Measurements from ENCODE around the gene EPHB1. TPM values are rescaled to one million over a fixed set of nuclear protein-coding genes. Genes with fewer than 3 reads are reported as not detected.

EPHB1 gene
- total RNA-seq, 4 donors from 2014 or later = 11.1 to 14.2 (median 13.0) TPM

GRCh38 chr3:135041601-135042000 lies 246.5 kb downstream of the EPHB1 start:
- no peak overlapping the region for H3K4me3 ChIP-seq (ENCODE audit: low read depth, poor library complexity, severe bottlenecking)
- TF ChIP-seq POLR2A (IDR thresholded peaks at IDR 0.05) (no peak), CTCF (IDR thresholded peaks at IDR 0.05) (no peak)
- intact Hi-C loops (cut with DNase I; ENCODE audit: low total_unique reads) = no loop called here
- 83 to 90% methylated on average over 2 of the region's 2 CpGs for WGBS, 2 donors
- no peak for DNase-seq (ENCODE audit: low spot score in 2 of 2)

GRCh38 chr3:135047061-135047460 lies 252.0 kb downstream of the EPHB1 start:
- H3K4me3 ChIP-seq (ENCODE audit: low read depth, poor library complexity, severe bottlenecking) = no peak overlapping the region
- no peak for DNase-seq (ENCODE audit: low spot score in 2 of 2)
- WGBS, 2 donors = 86 to 91% methylated on average over 4 of the region's 4 CpGs
- intact Hi-C loops (cut with DNase I; ENCODE audit: low total_unique reads) = no loop called here
- TF ChIP-seq POLR2A (IDR thresholded peaks at IDR 0.05) (no peak), CTCF (IDR thresholded peaks at IDR 0.05) (no peak)

- 79 to 94% methylated on average over 3 of the region's 3 CpGs for WGBS, 2 donors
- no peak overlapping the region for H3K4me3 ChIP-seq (ENCODE audit: low read depth, poor library complexity, severe bottlenecking)
- TF ChIP-seq POLR2A (IDR thresholded peaks at IDR 0.05) (no peak), CTCF (IDR thresholded peaks at IDR 0.05) (no peak)
- intact Hi-C loops (cut with DNase I; ENCODE audit: low total_unique reads) = no loop called here
- DNase-seq (ENCODE audit: low spot score in 2 of 2) = no peak
Observed at GRCh38 chr3:135050536-135050935, 255.5 kb downstream of the EPHB1 start.

GRCh38 chr3:135051409-135051973 lies 256.4 kb downstream of the EPHB1 start:
- TF ChIP-seq CTCF (IDR thresholded peaks at IDR 0.05) = no peak
- no peak for TF ChIP-seq POLR2A (IDR thresholded peaks at IDR 0.05)
- 75 to 80% methylated on average over 4 of the region's 4 CpGs for WGBS, 2 donors
- no peak for DNase-seq (ENCODE audit: low spot score in 2 of 2)
- intact Hi-C loops (cut with DNase I; ENCODE audit: low total_unique reads) = no loop called here
- no peak overlapping the region for H3K4me3 ChIP-seq (ENCODE audit: low read depth, poor library complexity, severe bottlenecking)

- DNase-seq (ENCODE audit: low spot score in 2 of 2) = no peak
- no peak overlapping the region for H3K4me3 ChIP-seq (ENCODE audit: low read depth, poor library complexity, severe bottlenecking)
- intact Hi-C loops (cut with DNase I; ENCODE audit: low total_unique reads) = no loop called here
- 84 to 92% methylated on average over 5 of the region's 5 CpGs for WGBS, 2 donors
- no peak for TF ChIP-seq POLR2A (IDR thresholded peaks at IDR 0.05)
Observed at GRCh38 chr3:135055449-135055848, 260.4 kb downstream of the EPHB1 start.

GRCh38 chr3:135056084-135056730 lies 261.1 kb downstream of the EPHB1 start:
- 66 to 73% methylated on average over 7 of the region's 7 CpGs for WGBS, 2 donors
- H3K4me3 ChIP-seq (ENCODE audit: low read depth, poor library complexity, severe bottlenecking) = no peak overlapping the region
- no peak for DNase-seq (ENCODE audit: low spot score in 2 of 2)
- TF ChIP-seq CTCF (IDR thresholded peaks at IDR 0.05) (no peak), POLR2A (IDR thresholded peaks at IDR 0.05) (no peak)
- intact Hi-C loops (cut with DNase I; ENCODE audit: low total_unique reads) = no loop called here
